Suppressor macrophage treated with lipopolysaccharide for 1 hour (primary cell): ENCODE data around the gene OGN.

Experiments used
- DNase-seq, 3 donors: peaks; one replicate each; pipeline ENCODE4 v3.0.0-alpha.2; 2020 to 2022

OGN gene

DNA sequence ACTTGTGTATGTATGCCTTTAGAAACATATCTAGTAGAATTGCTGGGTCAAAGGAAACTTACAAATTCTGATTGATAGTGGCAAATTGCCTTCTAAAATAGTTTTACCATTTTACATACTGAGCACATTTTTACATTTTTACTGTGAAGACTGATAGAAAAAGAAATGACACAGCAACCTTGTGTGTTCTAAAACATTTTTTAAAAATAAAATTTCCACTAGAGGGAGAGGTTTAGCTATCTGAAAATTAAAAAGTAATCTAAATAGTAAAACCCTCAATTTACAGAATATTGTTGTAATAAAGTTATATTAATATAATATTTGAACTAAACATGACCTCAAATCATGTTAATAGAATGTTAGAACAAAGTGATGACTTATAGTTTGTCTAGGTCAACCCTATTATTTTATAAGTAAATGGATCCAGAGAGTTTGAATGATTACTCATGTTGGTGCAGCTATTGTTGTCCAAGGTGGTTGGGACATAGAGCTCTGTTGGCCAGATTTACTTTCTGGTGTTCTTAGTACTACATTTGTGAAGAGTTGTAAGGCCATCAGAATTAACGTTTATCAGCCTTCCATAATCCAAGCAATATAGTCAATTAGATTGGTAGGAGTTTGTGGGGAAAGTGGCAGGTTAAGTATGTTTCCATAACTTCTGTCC, 61.4 kb downstream of the OGN start:
- DNase-seq: peak in 1 of 3 donors; percentile 37

DNA sequence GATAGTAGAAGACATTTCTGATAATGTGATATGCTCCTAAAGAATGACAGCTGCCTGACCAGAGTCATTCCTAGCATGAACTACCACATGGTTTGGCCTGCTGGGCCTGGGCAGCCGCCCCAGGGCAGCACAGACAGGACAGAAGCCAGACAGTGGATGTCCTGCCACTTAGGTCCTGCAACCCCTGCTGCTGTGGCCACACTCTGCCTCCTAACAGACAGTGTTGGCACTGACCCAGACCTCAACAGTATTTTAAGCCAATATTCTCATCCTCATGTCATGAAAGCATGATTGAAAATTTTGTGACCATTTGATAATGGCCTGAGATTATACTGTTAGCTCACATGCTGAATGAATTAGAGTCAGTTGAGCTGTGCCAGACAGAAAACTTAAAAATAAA, 62.8 kb downstream of the OGN start:
- no peak for DNase-seq

DNA sequence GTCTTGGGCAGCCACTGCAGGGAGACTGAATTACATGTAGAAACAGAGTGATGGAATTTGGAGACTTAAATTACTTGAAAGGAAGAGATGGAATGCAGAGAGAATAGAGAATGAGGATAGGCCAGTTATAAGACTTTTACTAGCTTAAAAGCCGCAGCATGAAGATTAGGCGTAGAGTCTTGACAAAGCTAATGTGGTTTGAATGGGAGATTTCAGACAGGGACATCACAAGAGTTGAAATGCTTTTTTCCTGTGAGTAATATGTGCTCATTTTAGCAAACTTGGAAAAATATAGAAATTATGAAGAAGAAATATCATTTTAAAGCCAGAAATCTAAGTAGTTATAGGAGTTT, 71.1 kb downstream of the OGN start:
- DNase-seq: no peak
